Measurements from ENCODE around the gene PTPRG. TPM values are rescaled to one million over a fixed set of nuclear protein-coding genes. Genes with fewer than 3 reads are reported as not detected.
"Not testable (repeated sequence)": the region's sequence is repeated elsewhere in the genome, so short reads cannot be mapped to it uniquely, and the experiment has no call there.

The PTPRG gene
- total RNA-seq, 1 experiment from 2014 or later, result not detected

- DNase-seq (ENCODE audit: low spot score), result no peak
Observed at GRCh38 chr3:61990327-61991027, 429.1 kb downstream of the PTPRG start.

GRCh38 chr3:61991706-61992105, 430.3 kb downstream of the PTPRG start:
- DNase-seq (ENCODE audit: low spot score), result no peak

GRCh38 chr3:61996366-61996765, 435.0 kb downstream of the PTPRG start:
- DNase-seq (ENCODE audit: low spot score), result no peak

- DNase-seq (ENCODE audit: low spot score), result no peak
Observed at GRCh38 chr3:61997101-61997500, 435.7 kb downstream of the PTPRG start.

GRCh38 chr3:62003835-62004234, 442.5 kb downstream of the PTPRG start:
- no peak for DNase-seq (ENCODE audit: low spot score)

- no peak for DNase-seq (ENCODE audit: low spot score)
Observed at GRCh38 chr3:62007036-62007435, 445.7 kb downstream of the PTPRG start.

- DNase-seq (ENCODE audit: low spot score), result no peak
Observed at GRCh38 chr3:62010989-62011388, 449.6 kb downstream of the PTPRG start.

GRCh38 chr3:62011666-62012065, 450.3 kb downstream of the PTPRG start:
- no peak for DNase-seq (ENCODE audit: low spot score)

GRCh38 chr3:62013951-62014350, 452.6 kb downstream of the PTPRG start:
- no peak for DNase-seq (ENCODE audit: low spot score)

- no peak for DNase-seq (ENCODE audit: low spot score)
Observed at GRCh38 chr3:62015111-62015510, 453.7 kb downstream of the PTPRG start.

GRCh38 chr3:62019906-62020305, 458.5 kb downstream of the PTPRG start:
- DNase-seq (ENCODE audit: low spot score), result no peak

- DNase-seq (ENCODE audit: low spot score), result no peak
Observed at GRCh38 chr3:62020706-62021105, 459.3 kb downstream of the PTPRG start.

GRCh38 chr3:62022312-62022711, 460.9 kb downstream of the PTPRG start:
- no peak for DNase-seq (ENCODE audit: low spot score)

GRCh38 chr3:62024882-62025281, 463.5 kb downstream of the PTPRG start:
- no peak for DNase-seq (ENCODE audit: low spot score)

- no peak for DNase-seq (ENCODE audit: low spot score)
Observed at GRCh38 chr3:62025913-62026312, 464.5 kb downstream of the PTPRG start.

- no peak for DNase-seq (ENCODE audit: low spot score)
Observed at GRCh38 chr3:62027241-62027640, 465.9 kb downstream of the PTPRG start.

GRCh38 chr3:62027796-62028195, 466.4 kb downstream of the PTPRG start:
- DNase-seq (ENCODE audit: low spot score), result no peak

GRCh38 chr3:62028236-62028635, 466.9 kb downstream of the PTPRG start:
- DNase-seq (ENCODE audit: low spot score), result no peak

- DNase-seq (ENCODE audit: low spot score), result no peak
Observed at GRCh38 chr3:62032738-62033137, 471.4 kb downstream of the PTPRG start.

GRCh38 chr3:62035402-62036057, 474.2 kb downstream of the PTPRG start:
- DNase-seq (ENCODE audit: low spot score), result no peak

- no peak for DNase-seq (ENCODE audit: low spot score)
Observed at GRCh38 chr3:62036726-62037125, 475.4 kb downstream of the PTPRG start.

GRCh38 chr3:62038798-62039197, 477.4 kb downstream of the PTPRG start:
- DNase-seq (ENCODE audit: low spot score), result not testable (repeated sequence)

GRCh38 chr3:62039586-62039985, 478.2 kb downstream of the PTPRG start:
- no peak for DNase-seq (ENCODE audit: low spot score)

All from HT-29 (cell line).